Measurements from ENCODE around the gene SLC12A7. TPM values are rescaled to one million over a fixed set of nuclear protein-coding genes. Genes with fewer than 3 reads are reported as not detected.

Gene SLC12A7
- total RNA-seq, 1 experiment from 2014 or later, result 30.8 TPM

DNA sequence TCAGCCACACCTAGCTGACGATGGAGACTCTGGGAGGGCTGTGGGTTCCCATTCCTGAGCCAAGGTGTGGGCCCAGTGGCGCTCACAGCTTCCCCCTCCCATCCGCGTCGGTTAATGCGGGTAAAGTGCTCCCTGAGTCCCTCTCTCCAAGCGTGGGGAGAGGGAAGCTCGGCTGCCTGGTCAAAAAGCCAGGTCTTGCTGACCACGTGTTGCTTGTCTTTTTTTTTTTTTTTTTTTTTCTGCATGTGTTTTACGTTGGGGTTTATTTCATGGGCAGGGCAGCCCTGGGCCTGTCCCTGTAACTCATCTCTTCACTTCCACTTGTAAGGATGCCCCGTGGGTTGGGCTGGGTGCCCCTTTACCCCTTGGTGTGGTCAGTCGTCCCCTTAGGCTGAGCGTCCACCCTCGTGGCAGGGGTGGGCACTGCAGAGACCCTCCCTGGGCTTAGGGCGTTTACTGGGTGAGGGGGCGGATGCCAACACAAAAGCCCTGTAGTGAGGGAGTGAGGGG is 91.4 kb downstream of the SLC12A7 start:
- Histone ChIP-seq H3K14ac (ENCODE audit: insufficient read depth, low read length) (no peak overlapping the region; the same call in 1 of the 2 replicates), H3K4ac (ENCODE audit: low read depth, low read length) (no peak overlapping the region), H2BK12ac (ENCODE audit: insufficient read length, low read depth, low read length) (no peak overlapping the region), H3K4me1 (ENCODE audit: insufficient read depth, low read length) (no peaks in the 10 kb centered on the region; the same call in 1 of the 2 replicates), H3K9me3 (ENCODE audit: control insufficient read depth, low read depth, low read length) (no peaks in the 10 kb centered on the region), H2BK20ac (ENCODE audit: low read depth, low read length, poor library complexity, severe bottlenecking) (no peak overlapping the region), H2BK120ac (ENCODE audit: low read depth, low read length, poor library complexity, severe bottlenecking) (no peak overlapping the region), H3K56ac (ENCODE audit: insufficient read length, low read depth, low read length) (no peak overlapping the region), H3K79me2 (ENCODE audit: insufficient read depth, low read length) (no peaks in the 10 kb centered on the region), H3K23ac (ENCODE audit: insufficient read length, low read depth, low read length) (no peak overlapping the region), H2BK5ac (ENCODE audit: insufficient read length, low read length) (no peak overlapping the region), H2BK15ac (ENCODE audit: low read depth, low read length) (no peak overlapping the region), H2AK5ac (ENCODE audit: insufficient read length, low read length) (no peak overlapping the region), H4K20me1 (ENCODE audit: control insufficient read depth, insufficient read depth, insufficient read length) (no peaks in the 10 kb centered on the region), H3K27ac (ENCODE audit: insufficient read length, low read depth, low read length) (no peak overlapping the region), H2AFZ (ENCODE audit: low read length) (no peak overlapping the region), H4K8ac (replicated peaks; ENCODE audit: insufficient read length, low read depth, low read length) (no peak overlapping the region), H3K9ac (ENCODE audit: extremely low read depth, insufficient read length, low read length) (no peak overlapping the region), H3K4me2 (ENCODE audit: insufficient read depth, insufficient read length, low read length) (no peak overlapping the region), H3K18ac (ENCODE audit: insufficient read length, low read depth, low read length) (no peak overlapping the region), H3T11ph (ENCODE audit: low read length) (no peak overlapping the region), H3K79me1 (ENCODE audit: insufficient read depth, low read depth, low read length, poor library complexity, severe bottlenecking) (no peaks in the 10 kb centered on the region), H3K23me2 (ENCODE audit: insufficient read length, low read depth, low read length, poor library complexity, severe bottlenecking) (no peaks in the 10 kb centered on the region), H4K91ac (ENCODE audit: insufficient read length, low read depth, low read length) (no peak overlapping the region), H3K27me3 (ENCODE audit: insufficient read depth, low read length) (no peaks in the 10 kb centered on the region), H4K5ac (ENCODE audit: insufficient read length, low read depth, low read length) (no peak overlapping the region)
- Mint-ChIP-seq H3K27ac (peak overlapping the region in 1 of 3 experiments; percentile 75; a peak in 1 of 7 replicates), H3K27me3 (ENCODE audit: low read depth) (no peaks in the 10 kb centered on the region), H3K4me1 (peaks cover 14 to 17% of the 10 kb centered on the region in 2 experiments), H3K36me3 (ENCODE audit: insufficient read depth in 1 of 3, low read depth in 3 of 3) (no peaks in the 10 kb centered on the region), H3K4me3 (no peak overlapping the region), H3K9me3 (no peaks in the 10 kb centered on the region; a peak in 1 of 5 replicates)
- TF ChIP-seq, protein P1, sequence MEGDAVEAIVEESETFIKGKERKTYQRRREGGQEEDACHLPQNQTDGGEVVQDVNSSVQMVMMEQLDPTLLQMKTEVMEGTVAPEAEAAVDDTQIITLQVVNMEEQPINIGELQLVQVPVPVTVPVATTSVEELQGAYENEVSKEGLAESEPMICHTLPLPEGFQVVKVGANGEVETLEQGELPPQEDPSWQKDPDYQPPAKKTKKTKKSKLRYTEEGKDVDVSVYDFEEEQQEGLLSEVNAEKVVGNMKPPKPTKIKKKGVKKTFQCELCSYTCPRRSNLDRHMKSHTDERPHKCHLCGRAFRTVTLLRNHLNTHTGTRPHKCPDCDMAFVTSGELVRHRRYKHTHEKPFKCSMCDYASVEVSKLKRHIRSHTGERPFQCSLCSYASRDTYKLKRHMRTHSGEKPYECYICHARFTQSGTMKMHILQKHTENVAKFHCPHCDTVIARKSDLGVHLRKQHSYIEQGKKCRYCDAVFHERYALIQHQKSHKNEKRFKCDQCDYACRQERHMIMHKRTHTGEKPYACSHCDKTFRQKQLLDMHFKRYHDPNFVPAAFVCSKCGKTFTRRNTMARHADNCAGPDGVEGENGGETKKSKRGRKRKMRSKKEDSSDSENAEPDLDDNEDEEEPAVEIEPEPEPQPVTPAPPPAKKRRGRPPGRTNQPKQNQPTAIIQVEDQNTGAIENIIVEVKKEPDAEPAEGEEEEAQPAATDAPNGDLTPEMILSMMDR (conservative IDR thresholded peaks at IDR 0.05), result no peak
- DNase-seq, result no peak
- WGBS (ENCODE audit: extremely low coverage, insufficient read length, low lambda C conversion rate), result no CpG with 5 or more reads among the region's 16 CpGs

Measured in H9 (cell line).